Esophagus squamous epithelium (tissue), 4 donors: ENCODE data around the gene MPPED2.

Experiments used
- POLR2A ChIP-seq, 4 donors: fragments of 450-650 bp; IDR thresholded peaks; one replicate each; pipeline ENCODE4 v1.6.1; 2017; ENCODE audit warnings: antibody characterized with exemption in 4 of 4, mild to moderate bottlenecking in 4 of 4, moderate library complexity in 3 of 4
- TF ChIP-seq, protein P1 (sequence below), 6 experiments: fragments of 450-650 bp in 4 of 6; fragments of 200-600 bp in 2 of 6; sonication (generic) in 2 of 6; IDR thresholded peaks; one replicate each; pipeline ENCODE4 v1.5.1; 2016 to 2019; ENCODE audit warnings: antibody characterized with exemption in 6 of 6, mild to moderate bottlenecking in 4 of 6, moderate library complexity in 4 of 6

- TF ChIP-seq, protein P1, sequence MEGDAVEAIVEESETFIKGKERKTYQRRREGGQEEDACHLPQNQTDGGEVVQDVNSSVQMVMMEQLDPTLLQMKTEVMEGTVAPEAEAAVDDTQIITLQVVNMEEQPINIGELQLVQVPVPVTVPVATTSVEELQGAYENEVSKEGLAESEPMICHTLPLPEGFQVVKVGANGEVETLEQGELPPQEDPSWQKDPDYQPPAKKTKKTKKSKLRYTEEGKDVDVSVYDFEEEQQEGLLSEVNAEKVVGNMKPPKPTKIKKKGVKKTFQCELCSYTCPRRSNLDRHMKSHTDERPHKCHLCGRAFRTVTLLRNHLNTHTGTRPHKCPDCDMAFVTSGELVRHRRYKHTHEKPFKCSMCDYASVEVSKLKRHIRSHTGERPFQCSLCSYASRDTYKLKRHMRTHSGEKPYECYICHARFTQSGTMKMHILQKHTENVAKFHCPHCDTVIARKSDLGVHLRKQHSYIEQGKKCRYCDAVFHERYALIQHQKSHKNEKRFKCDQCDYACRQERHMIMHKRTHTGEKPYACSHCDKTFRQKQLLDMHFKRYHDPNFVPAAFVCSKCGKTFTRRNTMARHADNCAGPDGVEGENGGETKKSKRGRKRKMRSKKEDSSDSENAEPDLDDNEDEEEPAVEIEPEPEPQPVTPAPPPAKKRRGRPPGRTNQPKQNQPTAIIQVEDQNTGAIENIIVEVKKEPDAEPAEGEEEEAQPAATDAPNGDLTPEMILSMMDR (IDR thresholded peaks at IDR 0.05) = no peak
- TF ChIP-seq POLR2A (IDR thresholded peaks at IDR 0.05) = no peak
Observed at GRCh38 chr11:30501744-30502143, 84.4 kb downstream of the MPPED2 start.
